GM19467 (cell line): ENCODE results near the gene TRPM3.
"Not testable (repeated sequence)": the region's sequence is repeated elsewhere in the genome, so short reads cannot be mapped to it uniquely, and the experiment has no call there.

ENCODE experiments used
- ATAC-seq: cut with Tn5 transposase; IDR thresholded peaks from one replicate; pipeline ENCODE4 v1.9.1; 2021; ENCODE audit warnings: mild to moderate bottlenecking, moderate library complexity; ENCODE audit not compliant: unreplicated experiment

TRPM3 gene

GRCh38 chr9:70683841-70684240 is 437.6 kb downstream of the TRPM3 start:
- no peak for ATAC-seq

GRCh38 chr9:70682298-70682697 is 439.1 kb downstream of the TRPM3 start:
- no peak for ATAC-seq

DNA sequence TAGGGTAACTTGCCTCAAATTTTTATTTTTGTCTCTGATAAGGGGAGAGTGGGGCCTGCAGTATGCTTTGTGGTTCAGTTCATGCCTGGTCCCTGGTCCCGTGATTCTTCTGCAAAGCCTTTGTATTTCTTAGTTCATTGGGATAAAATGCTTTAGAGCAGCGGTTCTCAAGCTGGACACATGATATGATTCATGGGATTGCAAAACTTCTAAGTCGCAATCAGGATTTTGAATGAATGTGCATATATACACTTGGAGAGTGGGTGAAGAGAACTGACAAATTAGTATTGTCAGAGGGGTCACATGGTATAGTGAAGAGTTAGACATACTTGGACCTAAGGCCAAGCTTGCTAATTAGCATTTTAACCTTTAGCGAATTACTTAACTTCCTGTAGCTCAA is 441.6 kb downstream of the TRPM3 start:
- ATAC-seq: no peak

DNA sequence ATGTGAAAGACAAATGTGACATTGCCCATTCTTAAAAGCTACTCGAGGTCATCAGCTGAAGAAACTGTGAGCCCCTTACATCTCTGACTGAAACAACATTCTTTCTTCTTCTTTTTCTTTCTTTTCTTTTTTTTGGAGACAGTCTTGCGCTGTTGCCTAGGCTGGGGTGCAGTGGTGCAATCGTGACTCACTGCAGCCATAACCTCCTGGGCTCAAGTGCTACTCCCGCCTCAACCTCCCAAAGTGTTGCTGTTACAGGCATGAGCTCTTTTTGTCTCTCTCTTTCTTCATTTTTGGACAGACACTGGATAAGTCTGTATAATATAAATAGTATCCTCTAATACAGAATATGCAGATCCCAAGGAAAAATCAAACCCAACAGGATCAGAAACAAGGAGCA is 443.3 kb downstream of the TRPM3 start:
- no peak for ATAC-seq

- no peak for ATAC-seq
These were observed 444.2 kb downstream of the TRPM3 start for GRCh38 chr9:70677055-70677735.

DNA sequence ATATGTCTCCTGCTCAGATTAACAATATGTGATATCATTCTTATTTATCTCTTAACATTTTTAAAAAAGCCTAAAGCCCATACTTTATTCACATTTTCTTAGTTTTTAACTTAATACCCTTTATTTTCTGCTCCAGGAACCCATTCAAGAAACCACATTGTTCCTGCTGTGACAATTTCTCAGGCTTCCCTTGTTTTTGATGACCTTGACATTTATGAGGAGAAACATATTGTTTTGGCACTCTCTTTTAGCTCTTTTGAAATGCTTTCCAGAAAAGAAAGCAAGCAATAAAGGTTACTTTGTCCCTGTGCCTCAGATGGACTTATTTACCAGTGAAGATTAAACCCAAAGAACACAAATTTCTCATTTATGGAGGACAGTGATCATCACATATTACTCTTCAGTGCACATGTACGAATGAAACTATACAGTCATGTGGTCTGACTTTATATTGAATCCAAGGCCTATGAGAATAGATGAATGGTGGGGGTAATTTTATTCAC is 445.5 kb downstream of the TRPM3 start:
- no peak for ATAC-seq

DNA sequence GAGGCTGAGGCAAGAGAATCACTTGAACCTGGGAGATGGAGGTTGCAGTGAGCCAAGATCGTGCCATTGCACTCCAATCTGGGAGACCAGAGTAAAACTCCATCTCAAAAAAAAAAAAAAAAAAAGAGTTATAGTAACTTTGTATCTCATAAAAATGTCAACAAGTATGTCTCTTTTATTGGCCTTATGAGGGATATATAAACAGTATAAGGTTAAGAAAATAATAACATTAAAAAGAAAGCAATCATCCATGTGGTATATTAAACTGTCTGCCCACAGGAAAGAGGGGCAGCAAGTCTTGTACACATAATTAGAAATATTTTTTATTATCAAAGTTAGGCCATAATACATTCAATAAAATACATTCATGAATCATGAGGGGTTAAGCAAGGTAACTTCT is 447.6 kb downstream of the TRPM3 start:
- ATAC-seq: no peak

DNA sequence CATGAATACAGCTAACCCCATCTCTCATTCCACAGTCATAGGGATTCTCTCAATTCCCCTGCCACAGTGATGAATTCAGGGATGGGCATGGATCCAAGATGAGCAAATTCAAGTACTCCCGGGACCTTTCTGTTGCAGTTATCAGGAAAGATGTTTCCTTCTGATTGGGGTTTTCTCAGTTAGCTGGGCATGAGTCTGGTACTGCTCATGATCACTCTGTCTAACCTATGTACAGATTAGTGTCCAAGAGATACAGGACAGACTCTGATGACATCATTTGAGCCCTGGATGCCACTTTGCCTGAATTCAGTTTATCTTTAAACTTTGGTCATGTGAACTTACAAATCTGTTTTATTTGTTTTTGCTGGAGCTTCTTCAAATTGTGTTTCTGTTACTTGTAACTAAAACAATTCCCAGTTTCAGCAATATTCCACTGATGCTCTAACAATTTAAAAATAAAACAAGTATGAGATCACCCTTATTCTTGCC is 449.2 kb downstream of the TRPM3 start:
- no peak for ATAC-seq

GRCh38 chr9:70668751-70669150 is 452.7 kb downstream of the TRPM3 start:
- no peak for ATAC-seq

DNA sequence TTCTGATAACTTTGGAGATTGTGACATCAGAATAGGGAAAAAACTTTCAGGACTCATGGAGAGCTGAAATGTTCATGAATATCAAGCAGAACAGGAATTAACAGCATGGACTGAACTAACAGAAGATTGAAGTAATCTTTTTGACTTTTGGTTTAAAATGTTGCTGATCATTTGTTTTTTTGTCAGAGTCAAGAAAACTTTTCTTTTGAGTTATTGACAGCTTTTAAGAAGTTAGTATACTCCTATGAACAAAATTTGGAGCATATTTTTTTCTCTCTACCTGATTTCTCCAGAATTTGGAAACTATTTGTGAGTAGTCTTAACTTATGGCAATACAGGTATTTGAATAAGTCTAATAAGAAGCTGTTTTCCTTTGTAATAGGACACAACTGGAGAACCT is 462.7 kb downstream of the TRPM3 start:
- ATAC-seq: no peak

GRCh38 chr9:70656281-70656680 is 465.1 kb downstream of the TRPM3 start:
- ATAC-seq: no peak

DNA sequence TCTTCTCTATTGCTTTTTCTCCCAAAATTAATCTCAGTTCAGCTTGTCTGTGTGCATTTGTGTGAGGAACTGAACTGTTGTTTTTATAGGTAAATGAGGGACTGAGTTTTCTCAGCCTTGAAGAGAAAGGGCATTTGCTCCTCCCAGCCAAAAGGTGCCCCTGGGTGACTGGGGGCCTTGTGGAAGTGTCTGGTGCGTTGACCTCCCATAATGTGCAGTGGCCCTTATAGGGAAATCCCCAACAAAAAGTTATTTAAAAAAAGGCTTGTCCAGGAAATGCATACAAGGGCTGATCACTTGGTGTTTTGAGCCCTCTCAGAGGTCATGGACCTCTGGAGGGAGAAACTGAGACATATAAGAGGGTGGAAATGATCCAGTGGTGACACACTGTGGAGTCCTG is 467.3 kb downstream of the TRPM3 start:
- no peak for ATAC-seq

GRCh38 chr9:70644627-70645026 is 476.8 kb downstream of the TRPM3 start:
- not testable (repeated sequence) for ATAC-seq

DNA sequence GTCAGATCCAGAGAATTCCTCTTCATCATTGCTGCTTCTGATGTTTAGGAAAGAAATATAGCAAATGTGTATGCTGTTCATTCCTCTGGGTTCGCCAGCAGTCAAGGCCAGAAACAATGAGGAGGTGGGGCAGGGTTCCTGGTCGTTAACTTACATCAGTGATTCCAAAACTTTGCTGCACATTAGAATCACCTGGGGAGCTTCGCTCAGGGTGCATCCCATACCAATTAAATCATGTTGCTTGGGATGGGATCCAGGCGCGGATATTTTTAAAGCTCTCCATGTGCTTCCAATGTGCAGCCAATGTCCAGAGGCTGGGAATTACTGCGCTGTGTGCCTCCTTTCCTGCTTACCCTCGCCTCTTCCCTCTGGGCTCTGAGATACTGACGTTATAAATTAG is 479.1 kb downstream of the TRPM3 start:
- no peak for ATAC-seq

DNA sequence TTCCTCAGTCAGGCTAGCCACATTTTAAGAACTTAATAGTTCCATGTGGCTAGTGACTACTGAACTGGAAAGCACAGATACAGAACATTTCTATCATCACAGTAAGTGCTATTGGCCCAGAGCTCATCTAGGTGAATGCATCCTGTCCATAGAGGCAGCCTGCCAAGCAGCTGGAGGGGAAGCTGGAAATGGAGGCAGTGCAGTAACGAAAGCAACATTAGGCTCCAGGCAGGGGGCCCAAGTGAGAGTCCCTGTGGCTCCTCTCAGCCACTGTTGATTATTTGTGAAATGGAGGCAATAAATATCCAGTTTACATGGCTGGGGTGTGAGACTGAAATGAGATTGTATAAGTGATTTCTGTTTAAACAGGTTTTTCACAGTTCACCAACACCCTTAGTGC is 479.8 kb downstream of the TRPM3 start:
- no peak for ATAC-seq

DNA sequence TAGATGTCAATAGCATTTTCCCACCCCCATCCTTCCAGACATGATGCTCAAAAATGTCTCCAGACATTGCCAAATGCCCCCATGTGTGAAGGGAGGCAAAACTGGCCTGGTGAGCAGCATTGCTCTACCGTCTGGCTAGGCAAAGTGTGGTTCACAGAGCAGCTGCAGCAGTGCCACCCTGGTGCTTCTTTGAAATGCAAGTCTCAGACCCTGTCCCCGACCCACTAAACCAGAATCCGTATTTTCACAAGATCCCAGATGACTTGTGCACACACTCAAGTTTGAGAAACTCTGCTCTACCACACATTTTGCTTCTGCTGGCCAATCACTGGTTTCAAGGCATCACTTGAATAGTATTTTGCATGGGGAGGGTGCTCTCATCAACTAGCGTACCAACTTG is 480.4 kb downstream of the TRPM3 start:
- no peak for ATAC-seq

GRCh38 chr9:70639853-70640814 is 481.3 kb downstream of the TRPM3 start:
- peak; percentile 51 for ATAC-seq

DNA sequence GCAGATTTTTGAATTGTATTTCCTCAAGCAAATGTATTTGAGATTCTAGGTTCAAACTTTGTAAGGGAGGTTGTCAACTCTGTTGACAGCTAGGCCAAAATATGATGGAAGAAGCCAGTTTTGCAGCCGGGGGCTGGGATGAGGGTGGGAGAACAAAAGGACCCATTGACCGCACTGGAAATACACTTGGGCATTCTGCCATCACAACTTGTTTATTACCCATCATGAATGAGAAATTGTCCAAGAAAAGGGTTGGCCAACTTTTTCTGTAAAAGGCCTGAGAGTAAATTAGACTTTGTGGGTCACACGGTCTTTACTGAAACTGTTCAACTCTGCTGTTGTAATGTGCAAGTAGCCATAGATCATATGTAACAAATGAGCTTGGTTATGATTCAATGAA is 485.6 kb downstream of the TRPM3 start:
- ATAC-seq: no peak

- no peak for ATAC-seq
These were observed 486.7 kb downstream of the TRPM3 start for GRCh38 chr9:70634696-70635095.

GRCh38 chr9:70630971-70631370 is 490.4 kb downstream of the TRPM3 start:
- ATAC-seq: no peak

DNA sequence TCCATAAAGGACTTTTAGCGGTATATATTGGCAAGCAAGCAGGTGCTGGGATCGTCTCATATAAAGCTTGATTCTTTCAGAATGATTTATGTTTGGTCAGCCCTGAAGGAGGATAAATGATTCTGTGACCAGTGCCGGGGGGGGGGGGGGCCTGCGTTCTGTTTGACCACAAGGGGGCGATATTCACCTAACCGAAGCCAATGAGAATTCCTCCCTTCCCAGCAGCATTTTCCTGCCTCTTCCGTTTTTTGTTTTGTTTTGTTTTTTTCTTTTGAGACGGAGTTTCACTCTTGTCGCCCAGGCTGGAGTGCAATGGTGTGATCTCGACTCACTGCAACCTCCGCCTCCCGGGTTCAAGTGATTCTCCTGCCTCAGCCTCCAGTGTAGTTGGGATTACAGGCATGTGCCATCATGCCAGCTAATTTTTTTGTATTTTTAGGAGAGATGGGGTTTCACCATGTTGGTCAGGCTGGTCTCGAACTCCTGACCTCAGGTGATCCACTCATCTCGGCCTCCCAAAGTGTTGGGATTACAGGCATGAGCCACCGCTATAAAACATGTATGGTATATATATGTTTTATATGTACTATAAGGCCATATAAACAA is 492.2 kb downstream of the TRPM3 start:
- not testable (repeated sequence) for ATAC-seq
